CD4-positive, alpha-beta T cell (primary cell): ENCODE measurements around the gene MCU. TPM values are rescaled to one million over a fixed set of nuclear protein-coding genes. Genes with fewer than 3 reads are reported as not detected.

Source experiments
- ATAC-seq: fragments of 200-7000 bp; cut with Tn5 transposase; one replicate; pipeline ENCODE4 v1.10.0; 2022; ENCODE audit warnings: mild to moderate bottlenecking; ENCODE audit not compliant: poor library complexity
- CTCF ChIA-PET: fragments of 350-600 bp; sonication (Branson Sonifier 250); formaldehyde crosslinking; loops from one replicate; lab custom pipeline; 2021; ENCODE audit warnings: antibody characterized with exemption, inconsistent platforms; lab: Charles Lee
- POLR2A ChIA-PET: fragments of 350-600 bp; sonication (Branson Sonifier 250); formaldehyde crosslinking; loops from one replicate; lab custom pipeline; 2021; ENCODE audit warnings: antibody characterized with exemption, inconsistent platforms; lab: Charles Lee
- DNase-seq, 14 experiments: peaks; one replicate each; pipeline ENCODE4 v3.0.0-alpha.2; 2013 to 2020; ENCODE audit warnings: mixed read lengths in 2 of 14
- H3K27ac ChIP-seq, 2 donors: one replicate each; pipeline versions ENCODE4 v1.5.1 to v1.7.0; 2013; ENCODE audit warnings: low read length in 2 of 2, low read depth in 1 of 2, mild to moderate bottlenecking in 1 of 2
- H3K27me3 ChIP-seq, 2 experiments: 1 replicate in 1 of 2; 2 replicates in 1 of 2; pipeline versions ENCODE4 v1.6.1 to v1.7.0; 2013; ENCODE audit warnings: low read length in 2 of 2, control low read depth in 1 of 2, mild to moderate bottlenecking in 1 of 2, moderate library complexity in 1 of 2; ENCODE audit not compliant: insufficient read depth in 2 of 2, control insufficient read depth in 1 of 2
- H3K36me3 ChIP-seq: one replicate; pipeline ENCODE4 v1.6.1; 2013; ENCODE audit warnings: low read length, control low read depth; ENCODE audit not compliant: insufficient read depth
- H3K4me1 ChIP-seq: one replicate; pipeline ENCODE4 v1.6.1; 2013; ENCODE audit warnings: low read length, control low read depth; ENCODE audit not compliant: insufficient read depth
- H3K4me3 ChIP-seq: one replicate; pipeline ENCODE4 v1.5.1; 2013; ENCODE audit warnings: mild to moderate bottlenecking, low read length, moderate library complexity
- H3K9me3 ChIP-seq, 2 experiments: 1 replicate in 1 of 2; 2 replicates in 1 of 2; pipeline versions ENCODE4 v1.6.1 to v1.7.0; 2013; ENCODE audit warnings: low read length in 2 of 2, mild to moderate bottlenecking in 2 of 2, control low read depth in 1 of 2, moderate library complexity in 1 of 2; ENCODE audit not compliant: control insufficient read depth in 1 of 2, insufficient read depth in 1 of 2
- H3K27ac Mint-ChIP-seq: one replicate; pipeline ENCODE4 v1.8.0; 2020; ENCODE audit warnings: mixed read lengths
- H3K27me3 Mint-ChIP-seq: one replicate; pipeline ENCODE4 v1.8.0; 2021; ENCODE audit warnings: mixed read lengths
- H3K36me3 Mint-ChIP-seq: one replicate; pipeline ENCODE4 v1.8.0; 2021; ENCODE audit warnings: low read depth, mixed read lengths
- H3K4me1 Mint-ChIP-seq: one replicate; pipeline ENCODE4 v1.8.0; 2021; ENCODE audit warnings: low read depth, mixed read lengths
- H3K4me3 Mint-ChIP-seq: one replicate; pipeline ENCODE4 v1.8.0; 2020; ENCODE audit warnings: mild to moderate bottlenecking, mixed read lengths
- H3K9me3 Mint-ChIP-seq: one replicate; pipeline ENCODE4 v1.8.0; 2020; ENCODE audit warnings: mixed read lengths
- intact Hi-C, 2 experiments: fragments of 100-400 bp; cut with DNase I in 1 of 2; cut with micrococcal nuclease in 1 of 2; formaldehyde crosslinking; loops; one replicate each; pipeline versions ENCODE4 v1.15.1 to v1.9.0; 2023 to 2025; cut with DNase I, micrococcal nuclease
- total RNA-seq, 174 experiments: library from RNA in 2 of 174; stranded (reverse) in 2 of 174; gene quantifications; one replicate each; pipeline ENCODE4 v1.2.3 and lab custom pipeline; 2021 to 2026
- TF ChIP-seq, protein P1 (sequence below): fragments of 200-600 bp; IDR thresholded peaks from one replicate; pipeline ENCODE4 v1.8.0; 2022; ENCODE audit warnings: antibody characterized with exemption, mild to moderate bottlenecking

Gene MCU
- total RNA-seq, 2 experiments from 2014 or later = 10.3 to 12.0 TPM

DNA sequence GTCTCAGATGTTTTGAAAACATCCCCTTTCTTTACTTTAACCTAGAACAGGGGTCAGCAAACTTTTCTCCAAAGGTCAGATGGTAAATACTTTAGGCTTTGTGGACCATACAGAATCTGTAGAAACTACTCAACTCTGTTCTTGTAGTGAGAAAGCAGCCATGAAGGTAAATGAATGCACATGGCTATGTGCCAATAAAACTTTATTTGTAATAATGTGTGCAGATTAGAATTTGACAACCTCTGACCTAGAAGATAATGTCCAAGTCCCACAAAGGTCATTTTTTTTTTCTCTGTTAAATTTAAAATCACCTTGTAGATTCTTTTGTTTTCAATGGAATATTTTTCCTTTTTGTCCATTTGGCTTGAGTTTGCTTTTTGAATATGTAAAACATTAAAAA lies 218.8 kb downstream of the MCU start:
- H3K36me3 Mint-ChIP-seq = no peaks in the 10 kb centered on the region
- no peaks in the 10 kb centered on the region for H3K36me3 ChIP-seq
- H3K9me3 ChIP-seq = no peaks in the 10 kb centered on the region
- H3K27me3 ChIP-seq = no peaks in the 10 kb centered on the region
- CTCF ChIA-PET = no interaction called here
- no peaks in the 10 kb centered on the region for H3K4me1 Mint-ChIP-seq
- POLR2A ChIA-PET = no interaction called here
- TF ChIP-seq, protein P1, sequence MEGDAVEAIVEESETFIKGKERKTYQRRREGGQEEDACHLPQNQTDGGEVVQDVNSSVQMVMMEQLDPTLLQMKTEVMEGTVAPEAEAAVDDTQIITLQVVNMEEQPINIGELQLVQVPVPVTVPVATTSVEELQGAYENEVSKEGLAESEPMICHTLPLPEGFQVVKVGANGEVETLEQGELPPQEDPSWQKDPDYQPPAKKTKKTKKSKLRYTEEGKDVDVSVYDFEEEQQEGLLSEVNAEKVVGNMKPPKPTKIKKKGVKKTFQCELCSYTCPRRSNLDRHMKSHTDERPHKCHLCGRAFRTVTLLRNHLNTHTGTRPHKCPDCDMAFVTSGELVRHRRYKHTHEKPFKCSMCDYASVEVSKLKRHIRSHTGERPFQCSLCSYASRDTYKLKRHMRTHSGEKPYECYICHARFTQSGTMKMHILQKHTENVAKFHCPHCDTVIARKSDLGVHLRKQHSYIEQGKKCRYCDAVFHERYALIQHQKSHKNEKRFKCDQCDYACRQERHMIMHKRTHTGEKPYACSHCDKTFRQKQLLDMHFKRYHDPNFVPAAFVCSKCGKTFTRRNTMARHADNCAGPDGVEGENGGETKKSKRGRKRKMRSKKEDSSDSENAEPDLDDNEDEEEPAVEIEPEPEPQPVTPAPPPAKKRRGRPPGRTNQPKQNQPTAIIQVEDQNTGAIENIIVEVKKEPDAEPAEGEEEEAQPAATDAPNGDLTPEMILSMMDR = no peak
- intact Hi-C loops = no loop called here
- H3K27me3 Mint-ChIP-seq = no peaks in the 10 kb centered on the region
- H3K4me3 ChIP-seq = no peak overlapping the region
- H3K27ac ChIP-seq = no peak overlapping the region
- H3K4me1 ChIP-seq = no peaks in the 10 kb centered on the region
- no peak overlapping the region for H3K4me3 Mint-ChIP-seq
- ATAC-seq = no peak
- no peak overlapping the region for H3K27ac Mint-ChIP-seq
- no peaks in the 10 kb centered on the region for H3K9me3 Mint-ChIP-seq
- no peak for DNase-seq

DNA sequence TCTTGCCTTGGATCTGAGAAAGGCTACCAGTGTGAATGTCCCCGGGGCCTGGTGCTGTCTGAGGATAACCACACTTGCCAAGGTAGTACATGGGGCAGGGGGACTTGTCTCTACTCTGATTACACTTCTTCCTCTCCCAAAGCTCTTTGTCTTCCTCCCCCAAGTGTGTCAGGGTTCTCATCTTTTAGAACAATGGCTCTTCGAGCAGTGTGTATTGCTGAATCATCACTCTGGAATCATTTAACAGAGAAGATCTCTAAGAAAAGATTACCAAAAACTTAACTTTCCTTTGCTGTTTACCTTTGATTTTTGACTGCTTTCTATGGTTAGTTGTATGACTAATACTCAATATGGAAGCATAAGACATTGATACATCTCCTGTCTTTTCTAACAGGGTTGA lies 219.8 kb downstream of the MCU start:
- no peaks in the 10 kb centered on the region for H3K27me3 Mint-ChIP-seq
- DNase-seq (no peak), ATAC-seq (no peak)
- Histone ChIP-seq H3K36me3 (no peaks in the 10 kb centered on the region), H3K27ac (no peak overlapping the region), H3K9me3 (no peaks in the 10 kb centered on the region), H3K4me3 (no peak overlapping the region), H3K4me1 (no peaks in the 10 kb centered on the region), H3K27me3 (no peaks in the 10 kb centered on the region)
- TF ChIP-seq, protein P1 = no peak
- no peaks in the 10 kb centered on the region for H3K4me1 Mint-ChIP-seq
- no peaks in the 10 kb centered on the region for H3K9me3 Mint-ChIP-seq
- no peaks in the 10 kb centered on the region for H3K36me3 Mint-ChIP-seq
- CTCF ChIA-PET = no interaction called here
- no peak overlapping the region for H3K4me3 Mint-ChIP-seq
- intact Hi-C loops = no loop called here
- POLR2A ChIA-PET = no interaction called here
- H3K27ac Mint-ChIP-seq = no peak overlapping the region

DNA sequence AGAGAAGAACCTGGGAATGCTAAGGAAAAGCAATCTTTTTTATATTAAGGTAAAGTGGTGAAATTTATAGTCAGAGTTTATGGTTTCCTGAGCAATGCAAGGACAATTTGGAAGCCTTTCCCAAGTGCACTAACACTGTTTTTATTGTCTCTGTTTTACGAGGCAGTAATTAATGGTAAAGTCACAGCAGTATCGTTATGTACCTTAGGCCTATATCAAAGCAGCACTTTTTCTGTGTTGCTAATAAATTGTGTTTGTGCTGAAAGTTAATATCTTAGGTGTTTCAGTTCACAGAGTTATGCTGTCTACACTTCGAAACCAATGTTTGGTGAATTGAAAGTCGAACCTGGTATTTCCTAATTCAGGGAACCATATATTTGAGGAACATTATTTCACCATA lies 220.8 kb downstream of the MCU start:
- no peaks in the 10 kb centered on the region for H3K9me3 ChIP-seq
- ChIA-PET POLR2A (no interaction called here), CTCF (no interaction called here)
- no peaks in the 10 kb centered on the region for H3K27me3 Mint-ChIP-seq
- H3K9me3 Mint-ChIP-seq = no peaks in the 10 kb centered on the region
- no peaks in the 10 kb centered on the region for H3K27me3 ChIP-seq
- H3K36me3 Mint-ChIP-seq = no peaks in the 10 kb centered on the region
- H3K27ac ChIP-seq = no peak overlapping the region
- H3K36me3 ChIP-seq = no peaks in the 10 kb centered on the region
- no peak for DNase-seq
- no peak overlapping the region for H3K27ac Mint-ChIP-seq
- no peak overlapping the region for H3K4me3 Mint-ChIP-seq
- H3K4me1 Mint-ChIP-seq = no peaks in the 10 kb centered on the region
- TF ChIP-seq, protein P1 = no peak
- intact Hi-C loops = no loop called here
- ATAC-seq = no peak
- H3K4me1 ChIP-seq = no peaks in the 10 kb centered on the region
- no peak overlapping the region for H3K4me3 ChIP-seq
